Measurements from ENCODE around the gene KRT35.

DNA sequence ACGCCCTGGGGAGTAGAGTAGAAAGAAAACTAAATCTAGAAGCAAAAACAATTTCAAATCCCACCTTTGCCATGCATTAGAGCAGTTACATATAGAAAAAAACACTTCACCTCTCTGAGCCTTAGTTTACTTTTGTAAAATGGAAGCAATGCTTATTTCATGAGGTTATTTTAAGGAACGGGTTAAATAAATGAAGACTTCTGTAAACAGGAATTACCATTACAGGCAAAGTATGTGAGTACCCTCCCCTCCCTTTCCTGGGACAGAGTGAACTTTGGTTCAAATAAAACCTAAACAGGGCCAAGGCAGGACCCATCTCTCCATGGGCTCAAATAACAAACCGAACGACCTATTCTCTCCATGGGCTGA is 42.3 kb upstream of the KRT35 start:
- TF ChIP-seq, protein P1, sequence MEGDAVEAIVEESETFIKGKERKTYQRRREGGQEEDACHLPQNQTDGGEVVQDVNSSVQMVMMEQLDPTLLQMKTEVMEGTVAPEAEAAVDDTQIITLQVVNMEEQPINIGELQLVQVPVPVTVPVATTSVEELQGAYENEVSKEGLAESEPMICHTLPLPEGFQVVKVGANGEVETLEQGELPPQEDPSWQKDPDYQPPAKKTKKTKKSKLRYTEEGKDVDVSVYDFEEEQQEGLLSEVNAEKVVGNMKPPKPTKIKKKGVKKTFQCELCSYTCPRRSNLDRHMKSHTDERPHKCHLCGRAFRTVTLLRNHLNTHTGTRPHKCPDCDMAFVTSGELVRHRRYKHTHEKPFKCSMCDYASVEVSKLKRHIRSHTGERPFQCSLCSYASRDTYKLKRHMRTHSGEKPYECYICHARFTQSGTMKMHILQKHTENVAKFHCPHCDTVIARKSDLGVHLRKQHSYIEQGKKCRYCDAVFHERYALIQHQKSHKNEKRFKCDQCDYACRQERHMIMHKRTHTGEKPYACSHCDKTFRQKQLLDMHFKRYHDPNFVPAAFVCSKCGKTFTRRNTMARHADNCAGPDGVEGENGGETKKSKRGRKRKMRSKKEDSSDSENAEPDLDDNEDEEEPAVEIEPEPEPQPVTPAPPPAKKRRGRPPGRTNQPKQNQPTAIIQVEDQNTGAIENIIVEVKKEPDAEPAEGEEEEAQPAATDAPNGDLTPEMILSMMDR (conservative IDR thresholded peaks at IDR 0.05; ENCODE audit: low read depth in 2 of 2), result no peak
- TF ChIP-seq EZH2 (IDR thresholded peaks at IDR 0.05; ENCODE audit: low read depth, unreplicated experiment) (no peak), ZNF331 (CRISPR knock-in tag; IDR thresholded peaks at IDR 0.05; ENCODE audit: low read depth) (no peak), JUNB (IDR thresholded peaks at IDR 0.05; ENCODE audit: unreplicated experiment) (no peak), CREB1 (CRISPR knock-in tag; IDR thresholded peaks at IDR 0.05; ENCODE audit: low read depth) (no peak), EZH2phosphoT487 (IDR thresholded peaks at IDR 0.05; ENCODE audit: unreplicated experiment) (no peak), POLR2AphosphoS5 (IDR thresholded peaks at IDR 0.05; ENCODE audit: low read depth) (no peak)
- TF ChIP-seq, protein P2, sequence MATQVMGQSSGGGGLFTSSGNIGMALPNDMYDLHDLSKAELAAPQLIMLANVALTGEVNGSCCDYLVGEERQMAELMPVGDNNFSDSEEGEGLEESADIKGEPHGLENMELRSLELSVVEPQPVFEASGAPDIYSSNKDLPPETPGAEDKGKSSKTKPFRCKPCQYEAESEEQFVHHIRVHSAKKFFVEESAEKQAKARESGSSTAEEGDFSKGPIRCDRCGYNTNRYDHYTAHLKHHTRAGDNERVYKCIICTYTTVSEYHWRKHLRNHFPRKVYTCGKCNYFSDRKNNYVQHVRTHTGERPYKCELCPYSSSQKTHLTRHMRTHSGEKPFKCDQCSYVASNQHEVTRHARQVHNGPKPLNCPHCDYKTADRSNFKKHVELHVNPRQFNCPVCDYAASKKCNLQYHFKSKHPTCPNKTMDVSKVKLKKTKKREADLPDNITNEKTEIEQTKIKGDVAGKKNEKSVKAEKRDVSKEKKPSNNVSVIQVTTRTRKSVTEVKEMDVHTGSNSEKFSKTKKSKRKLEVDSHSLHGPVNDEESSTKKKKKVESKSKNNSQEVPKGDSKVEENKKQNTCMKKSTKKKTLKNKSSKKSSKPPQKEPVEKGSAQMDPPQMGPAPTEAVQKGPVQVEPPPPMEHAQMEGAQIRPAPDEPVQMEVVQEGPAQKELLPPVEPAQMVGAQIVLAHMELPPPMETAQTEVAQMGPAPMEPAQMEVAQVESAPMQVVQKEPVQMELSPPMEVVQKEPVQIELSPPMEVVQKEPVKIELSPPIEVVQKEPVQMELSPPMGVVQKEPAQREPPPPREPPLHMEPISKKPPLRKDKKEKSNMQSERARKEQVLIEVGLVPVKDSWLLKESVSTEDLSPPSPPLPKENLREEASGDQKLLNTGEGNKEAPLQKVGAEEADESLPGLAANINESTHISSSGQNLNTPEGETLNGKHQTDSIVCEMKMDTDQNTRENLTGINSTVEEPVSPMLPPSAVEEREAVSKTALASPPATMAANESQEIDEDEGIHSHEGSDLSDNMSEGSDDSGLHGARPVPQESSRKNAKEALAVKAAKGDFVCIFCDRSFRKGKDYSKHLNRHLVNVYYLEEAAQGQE (IDR thresholded peaks at IDR 0.05; ENCODE audit: unreplicated experiment), result no peak
- TF ChIP-seq, protein P3, sequence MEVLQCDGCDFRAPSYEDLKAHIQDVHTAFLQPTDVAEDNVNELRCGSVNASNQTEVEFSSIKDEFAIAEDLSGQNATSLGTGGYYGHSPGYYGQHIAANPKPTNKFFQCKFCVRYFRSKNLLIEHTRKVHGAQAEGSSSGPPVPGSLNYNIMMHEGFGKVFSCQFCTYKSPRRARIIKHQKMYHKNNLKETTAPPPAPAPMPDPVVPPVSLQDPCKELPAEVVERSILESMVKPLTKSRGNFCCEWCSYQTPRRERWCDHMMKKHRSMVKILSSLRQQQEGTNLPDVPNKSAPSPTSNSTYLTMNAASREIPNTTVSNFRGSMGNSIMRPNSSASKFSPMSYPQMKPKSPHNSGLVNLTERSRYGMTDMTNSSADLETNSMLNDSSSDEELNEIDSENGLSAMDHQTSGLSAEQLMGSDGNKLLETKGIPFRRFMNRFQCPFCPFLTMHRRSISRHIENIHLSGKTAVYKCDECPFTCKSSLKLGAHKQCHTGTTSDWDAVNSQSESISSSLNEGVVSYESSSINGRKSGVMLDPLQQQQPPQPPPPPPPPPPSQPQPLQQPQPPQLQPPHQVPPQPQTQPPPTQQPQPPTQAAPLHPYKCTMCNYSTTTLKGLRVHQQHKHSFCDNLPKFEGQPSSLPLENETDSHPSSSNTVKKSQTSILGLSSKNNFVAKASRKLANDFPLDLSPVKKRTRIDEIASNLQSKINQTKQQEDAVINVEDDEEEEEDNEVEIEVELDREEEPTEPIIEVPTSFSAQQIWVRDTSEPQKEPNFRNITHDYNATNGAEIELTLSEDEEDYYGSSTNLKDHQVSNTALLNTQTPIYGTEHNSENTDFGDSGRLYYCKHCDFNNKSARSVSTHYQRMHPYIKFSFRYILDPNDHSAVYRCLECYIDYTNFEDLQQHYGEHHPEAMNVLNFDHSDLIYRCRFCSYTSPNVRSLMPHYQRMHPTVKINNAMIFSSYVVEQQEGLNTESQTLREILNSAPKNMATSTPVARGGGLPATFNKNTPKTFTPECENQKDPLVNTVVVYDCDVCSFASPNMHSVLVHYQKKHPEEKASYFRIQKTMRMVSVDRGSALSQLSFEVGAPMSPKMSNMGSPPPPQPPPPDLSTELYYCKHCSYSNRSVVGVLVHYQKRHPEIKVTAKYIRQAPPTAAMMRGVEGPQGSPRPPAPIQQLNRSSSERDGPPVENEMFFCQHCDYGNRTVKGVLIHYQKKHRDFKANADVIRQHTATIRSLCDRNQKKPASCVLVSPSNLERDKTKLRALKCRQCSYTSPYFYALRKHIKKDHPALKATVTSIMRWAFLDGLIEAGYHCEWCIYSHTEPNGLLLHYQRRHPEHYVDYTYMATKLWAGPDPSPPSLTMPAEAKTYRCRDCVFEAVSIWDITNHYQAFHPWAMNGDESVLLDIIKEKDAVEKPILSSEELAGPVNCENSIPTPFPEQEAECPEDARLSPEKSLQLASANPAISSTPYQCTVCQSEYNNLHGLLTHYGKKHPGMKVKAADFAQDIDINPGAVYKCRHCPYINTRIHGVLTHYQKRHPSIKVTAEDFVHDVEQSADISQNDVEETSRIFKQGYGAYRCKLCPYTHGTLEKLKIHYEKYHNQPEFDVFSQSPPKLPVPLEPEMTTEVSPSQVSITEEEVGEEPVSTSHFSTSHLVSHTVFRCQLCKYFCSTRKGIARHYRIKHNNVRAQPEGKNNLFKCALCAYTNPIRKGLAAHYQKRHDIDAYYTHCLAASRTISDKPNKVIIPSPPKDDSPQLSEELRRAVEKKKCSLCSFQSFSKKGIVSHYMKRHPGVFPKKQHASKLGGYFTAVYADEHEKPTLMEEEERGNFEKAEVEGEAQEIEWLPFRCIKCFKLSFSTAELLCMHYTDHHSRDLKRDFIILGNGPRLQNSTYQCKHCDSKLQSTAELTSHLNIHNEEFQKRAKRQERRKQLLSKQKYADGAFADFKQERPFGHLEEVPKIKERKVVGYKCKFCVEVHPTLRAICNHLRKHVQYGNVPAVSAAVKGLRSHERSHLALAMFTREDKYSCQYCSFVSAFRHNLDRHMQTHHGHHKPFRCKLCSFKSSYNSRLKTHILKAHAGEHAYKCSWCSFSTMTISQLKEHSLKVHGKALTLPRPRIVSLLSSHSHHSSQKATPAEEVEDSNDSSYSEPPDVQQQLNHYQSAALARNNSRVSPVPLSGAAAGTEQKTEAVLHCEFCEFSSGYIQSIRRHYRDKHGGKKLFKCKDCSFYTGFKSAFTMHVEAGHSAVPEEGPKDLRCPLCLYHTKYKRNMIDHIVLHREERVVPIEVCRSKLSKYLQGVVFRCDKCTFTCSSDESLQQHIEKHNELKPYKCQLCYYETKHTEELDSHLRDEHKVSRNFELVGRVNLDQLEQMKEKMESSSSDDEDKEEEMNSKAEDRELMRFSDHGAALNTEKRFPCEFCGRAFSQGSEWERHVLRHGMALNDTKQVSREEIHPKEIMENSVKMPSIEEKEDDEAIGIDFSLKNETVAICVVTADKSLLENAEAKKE (CRISPR knock-in tag; IDR thresholded peaks at IDR 0.05), result no peak

All from GM23338 (cell line).